Thoracic aorta (tissue), 2 donors: Measurements from ENCODE around the gene PAGR1. TPM values are rescaled to one million over a fixed set of nuclear protein-coding genes. Genes with fewer than 3 reads are reported as not detected.

ENCODE experiments used
- ATAC-seq: fragments of 150-250 bp; one replicate; pipeline ENCODE4 v1.8.0; 2017; ENCODE audit warnings: low read depth; ENCODE audit not compliant: insufficient number of reproducible peaks, low FRiP score
- DNase-seq: peaks from one replicate; pipeline ENCODE4 v3.0.0-alpha.2; 2020; ENCODE audit warnings: low spot score
- H3K27ac ChIP-seq, 2 donors: fragments of 200-600 bp; sonication (generic); 1 replicate in 1 of 2; 2 replicates in 1 of 2; pipeline ENCODE4 v1.5.1; 2016; ENCODE audit warnings: mild to moderate bottlenecking in 2 of 2, moderate library complexity in 2 of 2
- H3K27me3 ChIP-seq: fragments of 200-600 bp; sonication (generic); replicated peaks from 2 replicates; pipeline ENCODE4 v1.6.0; 2016; ENCODE audit warnings: mild to moderate bottlenecking; ENCODE audit not compliant: insufficient read depth
- H3K36me3 ChIP-seq: fragments of 200-600 bp; sonication (generic); one replicate; pipeline ENCODE4 v1.5.1; 2016
- H3K4me1 ChIP-seq, 2 donors: fragments of 200-600 bp; sonication (generic); 1 replicate in 1 of 2; 2 replicates in 1 of 2; pipeline versions ENCODE4 v1.5.1 to v1.6.0; 2016; ENCODE audit warnings: low read depth in 2 of 2, mild to moderate bottlenecking in 1 of 2; ENCODE audit not compliant: control insufficient read depth in 1 of 2
- H3K4me3 ChIP-seq: fragments of 200-600 bp; sonication (generic); 2 replicates; pipeline ENCODE4 v1.5.1; 2016; ENCODE audit warnings: mild to moderate bottlenecking
- H3K9me3 ChIP-seq: fragments of 200-600 bp; sonication (generic); 2 replicates; pipeline ENCODE4 v1.5.1; 2016
- CTCF ChIP-seq: fragments of 200-600 bp; sonication (generic); IDR thresholded peaks from one replicate; pipeline ENCODE4 v1.5.1; 2019; ENCODE audit warnings: antibody characterized with exemption
- total RNA-seq, 2 donors: library from RNA; depleted of rRNA; stranded (reverse); fragments of >200 nt; gene quantifications; one replicate each; pipeline versions ENCODE4 v1.1.0 to v1.2.3, GENCODE V29; 2016

PAGR1 gene
- total RNA-seq, 2 donors from 2014 or later = 40.8 to 45.2 TPM

- ATAC-seq (no peak), DNase-seq (no peak)
- Histone ChIP-seq H3K27ac (no peak overlapping the region), H3K9me3 (no peaks in the 10 kb centered on the region), H3K27me3 (no peaks in the 10 kb centered on the region), H3K36me3 (peaks cover 60% of the 10 kb centered on the region), H3K4me3 (no peak overlapping the region), H3K4me1 (no peaks in the 10 kb centered on the region)
- TF ChIP-seq CTCF = no peak
Observed at GRCh38 chr16:29837841-29838240, 21.9 kb downstream of the PAGR1 start.

- H3K36me3 ChIP-seq = peaks cover 55% of the 10 kb centered on the region
Observed at GRCh38 chr16:29839822-29840221, 23.9 kb downstream of the PAGR1 start.

GRCh38 chr16:29840240-29840639 is 24.3 kb downstream of the PAGR1 start:
- Histone ChIP-seq H3K27me3 (no peaks in the 10 kb centered on the region), H3K4me3 (no peak overlapping the region), H3K27ac (no peak overlapping the region), H3K4me1 (no peaks in the 10 kb centered on the region), H3K9me3 (no peaks in the 10 kb centered on the region), H3K36me3 (peaks cover 55% of the 10 kb centered on the region)
- TF ChIP-seq CTCF = no peak
- no peak for DNase-seq
- no peak for ATAC-seq

More at GRCh38 chr16:29839822-29840221, 23.9 kb downstream of the PAGR1 start:
- TF ChIP-seq CTCF = no peak
- H3K27ac ChIP-seq = no peak overlapping the region
- no peak for DNase-seq
- no peaks in the 10 kb centered on the region for H3K9me3 ChIP-seq
- H3K4me3 ChIP-seq = no peak overlapping the region
- H3K27me3 ChIP-seq = no peaks in the 10 kb centered on the region
- H3K4me1 ChIP-seq = no peaks in the 10 kb centered on the region
- no peak for ATAC-seq

- no peak overlapping the region for H3K4me3 ChIP-seq
- peaks cover 69% of the 10 kb centered on the region for H3K36me3 ChIP-seq
- H3K4me1 ChIP-seq = no peaks in the 10 kb centered on the region
- H3K27me3 ChIP-seq = no peaks in the 10 kb centered on the region
- H3K9me3 ChIP-seq = no peaks in the 10 kb centered on the region
- H3K27ac ChIP-seq = no peak overlapping the region
- no peak for ATAC-seq
- DNase-seq = no peak
- no peak for TF ChIP-seq CTCF
Observed at GRCh38 chr16:29841631-29842030, 25.7 kb downstream of the PAGR1 start.

- no peaks in the 10 kb centered on the region for H3K9me3 ChIP-seq
- no peak overlapping the region for H3K4me3 ChIP-seq
- DNase-seq (no peak), ATAC-seq (no peak)
- H3K27me3 ChIP-seq = no peaks in the 10 kb centered on the region
- H3K27ac ChIP-seq = no peak overlapping the region
- H3K36me3 ChIP-seq = peaks cover 69% of the 10 kb centered on the region
- H3K4me1 ChIP-seq = no peaks in the 10 kb centered on the region
- TF ChIP-seq CTCF = no peak
Observed at GRCh38 chr16:29842732-29843346, 26.9 kb downstream of the PAGR1 start.
